HS-5 (cell line): ENCODE data around the gene LRRC37B.
"Not testable (repeated sequence)": the region's sequence is repeated elsewhere in the genome, so short reads cannot be mapped to it uniquely, and the experiment has no call there.

ENCODE experiments used
- DNase-seq: peaks from one replicate; pipeline ENCODE4 v3.0.0-alpha.2; 2012; ENCODE audit warnings: low read depth

LRRC37B gene

GRCh38 chr17:32041306-32041875 is 34.2 kb downstream of the LRRC37B start:
- DNase-seq, result not testable (repeated sequence)

DNA sequence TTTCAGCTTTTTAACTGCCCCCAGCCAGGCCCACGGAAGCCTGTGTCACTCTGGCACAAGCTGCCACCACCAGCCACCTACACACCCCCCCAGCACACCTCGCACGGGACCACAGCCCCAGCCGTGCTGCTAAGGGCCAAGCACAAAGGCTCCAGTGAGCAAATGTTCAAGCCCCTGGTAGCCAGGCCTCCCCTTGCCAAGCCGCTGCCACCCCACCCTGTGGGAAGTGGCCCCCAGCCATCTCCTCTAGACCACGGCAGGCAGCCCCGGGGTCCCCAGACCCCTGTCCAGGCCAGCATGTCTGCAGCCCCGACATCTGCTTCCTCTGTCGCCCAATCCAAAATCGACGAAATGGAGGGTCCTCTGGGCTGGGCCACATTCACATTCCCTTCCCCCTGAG is 35.1 kb downstream of the LRRC37B start:
- DNase-seq, result not testable (repeated sequence)

DNA sequence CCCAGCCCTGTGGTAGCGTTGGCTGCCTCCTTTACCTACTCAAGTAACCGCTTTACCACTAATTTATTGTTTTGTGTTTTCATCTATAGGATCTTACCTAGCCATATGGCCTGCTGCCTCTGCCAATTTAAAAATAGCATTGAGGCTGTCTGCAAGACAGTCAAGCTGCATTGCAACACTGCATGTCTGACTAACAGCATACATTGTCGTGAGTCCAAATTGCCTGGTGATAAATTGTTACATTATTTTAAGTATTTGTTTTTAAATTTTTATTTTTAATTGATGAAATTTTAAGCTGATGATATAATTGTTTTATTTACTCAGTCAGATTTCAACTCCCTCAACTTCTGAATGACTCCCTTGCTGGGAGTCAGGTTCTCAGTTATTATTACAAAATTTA is 38.4 kb downstream of the LRRC37B start:
- not testable (repeated sequence) for DNase-seq

GRCh38 chr17:32047663-32048062 is 40.5 kb downstream of the LRRC37B start:
- DNase-seq, result not testable (repeated sequence)

- DNase-seq, result not testable (repeated sequence)
Observed at GRCh38 chr17:32054985-32055384, 47.8 kb downstream of the LRRC37B start.

DNA sequence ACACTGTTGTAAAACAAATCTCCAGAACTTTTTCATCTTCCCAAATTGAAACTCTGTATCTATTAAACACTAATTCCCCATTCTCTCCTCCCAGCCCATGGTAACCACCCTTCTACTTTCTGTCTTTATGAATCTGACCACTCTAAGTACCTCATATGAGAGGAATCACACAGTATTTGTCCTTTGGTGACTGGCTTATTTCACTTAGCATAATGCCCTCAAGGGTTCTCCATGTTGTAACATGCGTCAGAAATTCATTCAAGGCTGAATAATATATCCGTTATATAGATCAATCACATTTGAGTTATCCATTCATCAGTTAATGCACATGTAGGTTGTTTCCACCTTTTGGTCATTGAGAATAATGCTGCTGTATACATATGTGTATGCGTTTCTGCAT is 48.2 kb downstream of the LRRC37B start:
- DNase-seq, result not testable (repeated sequence)

- DNase-seq, result not testable (repeated sequence)
Observed at GRCh38 chr17:32056500-32056899, 49.3 kb downstream of the LRRC37B start.

- not testable (repeated sequence) for DNase-seq
Observed at GRCh38 chr17:32057460-32058105, 50.4 kb downstream of the LRRC37B start.

DNA sequence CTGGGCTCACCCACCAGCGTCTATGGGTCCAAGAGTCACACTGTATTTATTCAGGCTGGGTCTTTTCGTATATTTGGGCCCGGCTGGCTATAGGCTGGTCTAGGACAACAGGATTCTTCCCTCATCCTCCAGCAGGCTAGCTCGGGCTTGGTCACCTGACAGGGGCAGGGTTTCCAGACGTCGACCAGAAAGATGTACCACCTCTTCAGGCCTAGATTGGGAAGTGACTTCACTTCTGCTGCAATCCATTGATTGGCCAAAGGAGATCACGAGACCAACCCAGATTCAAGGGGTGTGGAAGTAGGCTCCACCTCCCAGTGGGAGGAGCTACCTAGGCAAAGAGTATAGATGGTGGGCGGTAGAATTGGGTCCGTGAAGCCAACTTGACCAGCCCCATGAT is 53.5 kb downstream of the LRRC37B start:
- DNase-seq, result not testable (repeated sequence)

GRCh38 chr17:32061840-32062239 is 54.7 kb downstream of the LRRC37B start:
- not testable (repeated sequence) for DNase-seq

DNA sequence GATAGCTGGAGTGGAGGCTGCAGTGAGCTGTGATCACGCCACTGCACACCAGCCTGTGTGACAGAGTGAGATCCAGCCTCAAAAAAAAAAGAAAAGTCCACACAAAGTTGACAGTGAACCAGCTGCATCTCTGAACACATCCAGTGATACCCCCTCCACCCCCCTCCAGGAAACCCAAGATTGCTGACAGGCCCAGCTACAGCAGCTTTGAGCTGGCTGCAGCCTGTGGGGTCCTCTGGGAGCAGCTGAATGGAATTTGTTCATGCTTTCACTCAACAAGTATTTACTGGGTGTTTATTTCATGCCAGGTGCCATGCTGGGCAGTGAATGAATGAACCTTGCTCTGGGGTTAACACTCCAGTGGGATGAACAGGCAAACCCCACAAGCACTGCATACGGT is 56.9 kb downstream of the LRRC37B start:
- not testable (repeated sequence) for DNase-seq

- DNase-seq, result not testable (repeated sequence)
Observed at GRCh38 chr17:32066123-32066680, 59.0 kb downstream of the LRRC37B start.

DNA sequence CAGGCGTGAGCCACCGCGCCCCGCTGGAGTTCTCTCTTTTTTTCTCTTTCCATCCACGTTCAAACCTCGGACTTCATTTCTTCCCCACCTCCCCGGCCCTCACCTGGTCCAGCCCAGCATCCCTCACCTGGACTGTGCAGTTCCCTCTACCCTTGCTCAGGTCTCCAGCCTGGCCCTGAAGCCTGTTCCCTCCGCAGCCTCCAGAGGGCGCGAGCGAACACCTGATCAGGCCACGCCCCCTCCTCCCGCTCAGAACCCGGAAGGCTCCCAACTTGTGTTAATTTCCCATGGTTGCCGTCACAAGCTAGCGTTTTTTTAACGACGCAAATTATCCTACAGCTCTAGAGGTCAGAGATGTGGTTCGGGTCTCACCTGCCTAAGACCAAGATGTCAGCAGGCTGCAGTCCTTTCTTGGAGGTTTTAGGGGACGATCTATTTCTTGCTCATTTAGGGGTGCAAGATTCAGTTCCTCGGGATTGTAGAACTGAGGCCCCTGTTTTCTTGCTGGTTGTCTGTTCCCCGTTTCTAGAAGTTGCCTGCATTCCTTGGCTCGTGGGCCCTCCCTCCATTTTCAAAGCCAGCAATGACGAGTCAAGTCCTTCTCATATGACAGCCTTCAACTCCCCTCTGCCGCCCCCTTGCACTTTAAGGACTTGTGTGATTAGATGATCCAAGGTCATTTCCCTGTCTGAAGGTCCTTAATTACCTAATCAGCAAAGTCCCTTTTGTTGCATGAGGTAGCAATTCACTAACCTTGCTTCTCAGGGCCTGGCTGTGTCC is 59.9 kb downstream of the LRRC37B start:
- DNase-seq, result not testable (repeated sequence)

- DNase-seq, result not testable (repeated sequence)
Observed at GRCh38 chr17:32069067-32069466, 61.9 kb downstream of the LRRC37B start.

DNA sequence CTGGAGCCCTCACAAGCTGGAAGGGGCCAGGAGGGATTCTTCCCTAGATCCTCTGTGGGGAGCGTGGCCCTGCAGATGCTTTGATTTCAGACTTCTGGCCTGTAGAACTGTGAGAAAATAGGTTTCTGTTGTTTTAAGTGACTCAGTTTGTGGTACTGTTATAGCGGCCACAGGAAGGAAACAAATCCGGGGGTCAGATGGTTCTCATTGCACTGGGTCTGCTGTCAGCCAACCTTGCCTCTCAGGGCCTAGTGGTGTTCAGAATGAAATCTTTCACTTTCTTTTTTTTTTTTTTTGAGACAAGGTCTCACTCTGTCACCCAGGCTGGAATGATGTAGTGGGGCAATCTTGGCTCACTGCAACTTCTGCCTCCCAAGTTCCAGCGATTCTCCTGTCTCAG is 64.8 kb downstream of the LRRC37B start:
- not testable (repeated sequence) for DNase-seq

GRCh38 chr17:32073131-32073530 is 65.9 kb downstream of the LRRC37B start:
- DNase-seq, result not testable (repeated sequence)

DNA sequence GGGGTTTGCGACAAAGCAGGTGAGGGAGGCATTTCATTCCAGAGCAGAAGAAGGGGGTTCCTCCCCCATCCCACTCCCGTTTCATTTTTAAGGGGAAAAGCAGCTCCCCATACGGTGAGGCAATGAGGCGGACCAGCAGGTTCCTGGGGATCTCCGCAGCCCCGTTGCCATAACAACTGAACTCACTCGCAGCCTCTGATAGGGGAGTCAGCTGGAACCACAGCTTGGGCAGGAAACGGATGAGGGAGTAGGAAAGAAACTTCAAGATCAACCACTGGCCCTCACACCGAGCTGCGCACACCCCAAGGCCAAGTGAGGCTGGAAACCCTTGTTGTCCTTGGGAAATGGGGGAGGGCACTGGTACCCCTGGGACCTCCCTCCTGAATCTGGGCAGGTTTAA is 72.6 kb downstream of the LRRC37B start:
- peak; percentile 6 for DNase-seq

DNA sequence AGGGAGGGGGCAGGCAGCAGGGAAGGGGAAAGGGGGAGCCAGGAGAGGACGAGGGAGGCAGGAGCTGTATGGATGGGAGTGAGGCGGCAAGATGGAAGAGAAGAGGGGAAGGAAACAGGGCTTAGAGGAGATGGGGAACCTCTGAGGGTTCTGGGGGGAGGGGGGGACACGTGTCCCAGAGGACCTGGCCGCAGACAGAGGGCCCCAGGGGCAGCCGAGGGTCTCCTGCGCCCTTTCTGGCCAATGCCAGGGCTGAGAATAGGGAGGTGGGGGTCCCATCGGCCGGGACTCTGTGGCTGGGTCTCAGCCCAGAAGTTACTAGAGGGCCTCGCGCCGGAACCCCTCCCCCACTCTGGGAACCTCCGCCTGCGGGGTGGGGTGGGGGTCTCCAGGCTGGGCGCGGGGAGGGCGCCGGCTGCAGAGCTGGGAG is 76.4 kb downstream of the LRRC37B start:
- DNase-seq, result not testable (repeated sequence)

- DNase-seq, result not testable (repeated sequence)
Observed at GRCh38 chr17:32084003-32084941, 77.1 kb downstream of the LRRC37B start.

GRCh38 chr17:32084942-32085829 is 78.0 kb downstream of the LRRC37B start:
- DNase-seq, result not testable (repeated sequence)
